ENCODE results near the gene BACH2.
"Not testable (repeated sequence)": the region's sequence is repeated elsewhere in the genome, so short reads cannot be mapped to it uniquely, and the experiment has no call there.

The BACH2 gene

GRCh38 chr6:90233213-90233612 lies 63.4 kb downstream of the BACH2 start:
- no peak for DNase-seq

- DNase-seq: no peak
These were observed 64.8 kb downstream of the BACH2 start for GRCh38 chr6:90231798-90232197.

GRCh38 chr6:90231308-90231707 lies 65.3 kb downstream of the BACH2 start:
- DNase-seq: no peak

- no peak for DNase-seq
These were observed 66.0 kb downstream of the BACH2 start for GRCh38 chr6:90230548-90231215.

- no peak for DNase-seq
These were observed 67.2 kb downstream of the BACH2 start for GRCh38 chr6:90229331-90230010.

GRCh38 chr6:90227673-90228072 lies 69.0 kb downstream of the BACH2 start:
- DNase-seq: no peak

- DNase-seq: no peak
These were observed 69.4 kb downstream of the BACH2 start for GRCh38 chr6:90227213-90227612.

GRCh38 chr6:90226257-90226656 lies 70.4 kb downstream of the BACH2 start:
- DNase-seq: no peak

GRCh38 chr6:90224196-90224595 lies 72.4 kb downstream of the BACH2 start:
- DNase-seq: no peak

- no peak for DNase-seq
These were observed 73.9 kb downstream of the BACH2 start for GRCh38 chr6:90222724-90223198.

- no peak for DNase-seq
These were observed 74.6 kb downstream of the BACH2 start for GRCh38 chr6:90222008-90222407.

- no peak for DNase-seq
These were observed 75.2 kb downstream of the BACH2 start for GRCh38 chr6:90221403-90221802.

GRCh38 chr6:90220273-90220672 lies 76.4 kb downstream of the BACH2 start:
- no peak for DNase-seq

- no peak for DNase-seq
These were observed 77.2 kb downstream of the BACH2 start for GRCh38 chr6:90219209-90219985.

- DNase-seq: no peak
These were observed 77.8 kb downstream of the BACH2 start for GRCh38 chr6:90218959-90219208.

- no peak for DNase-seq
These were observed 79.0 kb downstream of the BACH2 start for GRCh38 chr6:90217506-90218127.

- peak; percentile 40 for DNase-seq
These were observed 80.3 kb downstream of the BACH2 start for GRCh38 chr6:90216072-90216977.

GRCh38 chr6:90214966-90215365 lies 81.7 kb downstream of the BACH2 start:
- DNase-seq: no peak

- DNase-seq: no peak
These were observed 82.2 kb downstream of the BACH2 start for GRCh38 chr6:90214461-90214860.

GRCh38 chr6:90212274-90212673 lies 84.4 kb downstream of the BACH2 start:
- no peak for DNase-seq

- DNase-seq: no peak
These were observed 87.1 kb downstream of the BACH2 start for GRCh38 chr6:90209527-90209926.

- not testable (repeated sequence) for DNase-seq
These were observed 88.0 kb downstream of the BACH2 start for GRCh38 chr6:90208690-90209089.
